IMR-90 (cell line): ENCODE data around the gene MRPL38.

ENCODE experiments used
- CTCF ChIP-seq: conservative IDR thresholded peaks from 2 replicates; pipeline ENCODE4 v1.5.1; 2012; ENCODE audit warnings: mild to moderate bottlenecking, low read depth, low read length, improper control_type of control experiment
- MAFK ChIP-seq: IDR thresholded peaks from 2 replicates; pipeline ENCODE4 v1.6.1; 2012; ENCODE audit warnings: low read depth, low read length, improper control_type of control experiment
- MAZ ChIP-seq: IDR thresholded peaks from 2 replicates; pipeline ENCODE4 v1.6.1; 2012; ENCODE audit warnings: low read depth, mild to moderate bottlenecking, low read length, improper control_type of control experiment, moderate library complexity, borderline replicate concordance
- MXI1 ChIP-seq: IDR thresholded peaks from 2 replicates; pipeline ENCODE4 v1.6.1; 2012; ENCODE audit warnings: low read depth, mild to moderate bottlenecking, low read length, moderate library complexity, borderline replicate concordance
- POLR2A ChIP-seq: IDR thresholded peaks from 2 replicates; pipeline ENCODE4 v1.6.1; 2012; ENCODE audit warnings: mild to moderate bottlenecking, low read depth, low read length
- RAD21 ChIP-seq: IDR thresholded peaks from 2 replicates; pipeline ENCODE4 v1.6.1; 2012; ENCODE audit warnings: low read length, improper control_type of control experiment
- RCOR1 ChIP-seq: IDR thresholded peaks from 2 replicates; pipeline ENCODE4 v1.6.1; 2012; ENCODE audit warnings: mild to moderate bottlenecking, low read length, improper control_type of control experiment; ENCODE audit not compliant: insufficient replicate concordance
- SMC3 ChIP-seq: fragments of 150-350 bp; IDR thresholded peaks from 2 replicates; pipeline ENCODE4 v1.6.1; 2016; ENCODE audit warnings: low read depth, mild to moderate bottlenecking, antibody characterized with exemption, low read length, moderate library complexity

GRCh38 chr17:75880266-75880665 is 24.4 kb downstream of the MRPL38 start:
- no peak for TF ChIP-seq RCOR1
- TF ChIP-seq CTCF, result no peak
- no peak for TF ChIP-seq POLR2A
- no peak for TF ChIP-seq MXI1
- TF ChIP-seq MAFK, result no peak
- no peak for TF ChIP-seq MAZ
- TF ChIP-seq SMC3, result no peak
- TF ChIP-seq RAD21, result no peak
